Heart left ventricle (tissue), 16 donors: ENCODE results near the gene MT2A. TPM values are rescaled to one million over a fixed set of nuclear protein-coding genes. Genes with fewer than 3 reads are reported as not detected.

Experiments used
- ATAC-seq, 4 donors: fragments of 200-7000 bp; cut with Tn5 transposase; one replicate each; pipeline ENCODE4 v1.9.1; 2020 to 2022; ENCODE audit warnings: moderate library complexity in 4 of 4, mild to moderate bottlenecking in 3 of 4, moderate number of reproducible peaks in 1 of 4
- DNase-seq, 5 donors: peaks; one replicate each; pipeline ENCODE4 v3.0.0-alpha.2; 2020
- H3K27ac ChIP-seq, 12 donors: fragments of 200-600 bp; sonication (generic) in 4 of 12; one replicate each; pipeline versions ENCODE4 v1.5.0 to v1.8.0; 2016 to 2022; ENCODE audit warnings: mild to moderate bottlenecking in 2 of 12
- H3K27me3 ChIP-seq, 9 donors: fragments of 200-600 bp; sonication (generic) in 2 of 9; one replicate each; pipeline versions ENCODE4 v1.5.1 to v1.8.0; 2016 to 2022; ENCODE audit warnings: mild to moderate bottlenecking in 3 of 9
- H3K36me3 ChIP-seq, 9 donors: fragments of 200-600 bp; sonication (generic) in 2 of 9; one replicate each; pipeline versions ENCODE4 v1.5.0 to v1.8.0; 2018 to 2022; ENCODE audit warnings: mild to moderate bottlenecking in 2 of 9
- H3K4me1 ChIP-seq, 12 donors: fragments of 200-600 bp; sonication (generic) in 4 of 12; one replicate each; pipeline versions ENCODE4 v1.5.0 to v1.8.0; 2016 to 2022; ENCODE audit warnings: mild to moderate bottlenecking in 3 of 12
- H3K4me3 ChIP-seq, 12 donors: fragments of 200-600 bp; sonication (generic) in 4 of 12; one replicate each; pipeline versions ENCODE4 v1.5.0 to v1.8.0; 2017 to 2022; ENCODE audit warnings: mild to moderate bottlenecking in 9 of 12, moderate library complexity in 4 of 12
- H3K9me3 ChIP-seq, 12 donors: fragments of 200-600 bp; sonication (generic) in 4 of 12; one replicate each; pipeline versions ENCODE4 v1.5.0 to v1.8.0; 2016 to 2022; ENCODE audit warnings: mild to moderate bottlenecking in 1 of 12
- POLR2A ChIP-seq, 2 donors: fragments of 450-650 bp; IDR thresholded peaks; one replicate each; pipeline ENCODE4 v1.6.1; 2017; ENCODE audit warnings: antibody characterized with exemption in 2 of 2, mild to moderate bottlenecking in 2 of 2, moderate library complexity in 2 of 2
- WGBS, 4 donors: extraction: QIAGEN DNeasy Blood & Tissue Kit in 2 of 4; methylation state at CpG; one replicate each; pipeline versions ENCODE4 v1.1.5 to v1.1.7; 2013 to 2018; 5-methylcytosine and 5-hydroxymethylcytosine counted together
- intact Hi-C, 10 donors: fragments of 100-400 bp; cut with DNase I; formaldehyde crosslinking; loops; one replicate each; pipeline versions ENCODE4 v1.11.1 to v1.14.2; 2022
- polyA plus RNA-seq, 2 donors: library from polyadenylated mRNA; stranded (reverse); fragments of 200-250 nt; gene quantifications; one replicate each; pipeline ENCODE4 v1.2.3, GENCODE V29; 2013
- total RNA-seq, 9 donors: library from RNA; depleted of rRNA in 2 of 9; stranded (reverse); fragments of >200 nt in 2 of 9; fragmentation: NEBNext Ultra II Directional in 3 of 9; extraction: Animal tissue kit (Norgen Biotek cat#: 25700) in 3 of 9; gene quantifications; one replicate each; pipeline versions ENCODE4 v1.1.0 to v1.2.4, GENCODE V29; 2016 to 2023
- TF ChIP-seq, protein P1 (sequence below), 12 donors: fragments of 200-600 bp; sonication (generic) in 4 of 12; IDR thresholded peaks; one replicate each; pipeline versions ENCODE4 v1.5.0 to v1.8.0; 2018 to 2022; ENCODE audit warnings: antibody characterized with exemption in 12 of 12, mild to moderate bottlenecking in 5 of 12
- donor health status: ischemic (EF 13 %, LVEDD 7.1; RV severe dilation, severe dysfunction).
- donor health status: healthy with polysubstance abuse.
- donor health status: DM: no; HTN: yes; CAD: no.
- donor health status: DM: no; HTN: no; CAD: no.
- donor health status: ischemic (EF 25% LVEDD 6.9; RV normal size, moderate dysfunction).
- donor health status: ischemic (EF 25% LVEDD 5.7; RV mildly dilated, moderate dysfunction).
- donor health status: healthy.
- donor health status: DM: yes; HTN: yes; CAD: no.
- donor health status: ischemic (EF 35%, LVEDD 5.7; RV mildly dilated, moderate dysfunction).
- donor health status: nonischemic (EF 11% LVEDD 7.7; RV severe dilation, severe dysfunction).
- donor health status: DM: yes; HTN: yes; CAD: no.
- donor health status: PGD.
- donor health status: ischemic (EF 29% LVEDD 5.4; RV normal size, mild dysfunction).
- donor health status: nonischemic (EF 23%, LVEDD 6.1; RV moderate dilation, normal function).

The MT2A gene
- total and polyA plus RNA-seq, 11 donors, result 44.3 to 318 (median 125) TPM

DNA sequence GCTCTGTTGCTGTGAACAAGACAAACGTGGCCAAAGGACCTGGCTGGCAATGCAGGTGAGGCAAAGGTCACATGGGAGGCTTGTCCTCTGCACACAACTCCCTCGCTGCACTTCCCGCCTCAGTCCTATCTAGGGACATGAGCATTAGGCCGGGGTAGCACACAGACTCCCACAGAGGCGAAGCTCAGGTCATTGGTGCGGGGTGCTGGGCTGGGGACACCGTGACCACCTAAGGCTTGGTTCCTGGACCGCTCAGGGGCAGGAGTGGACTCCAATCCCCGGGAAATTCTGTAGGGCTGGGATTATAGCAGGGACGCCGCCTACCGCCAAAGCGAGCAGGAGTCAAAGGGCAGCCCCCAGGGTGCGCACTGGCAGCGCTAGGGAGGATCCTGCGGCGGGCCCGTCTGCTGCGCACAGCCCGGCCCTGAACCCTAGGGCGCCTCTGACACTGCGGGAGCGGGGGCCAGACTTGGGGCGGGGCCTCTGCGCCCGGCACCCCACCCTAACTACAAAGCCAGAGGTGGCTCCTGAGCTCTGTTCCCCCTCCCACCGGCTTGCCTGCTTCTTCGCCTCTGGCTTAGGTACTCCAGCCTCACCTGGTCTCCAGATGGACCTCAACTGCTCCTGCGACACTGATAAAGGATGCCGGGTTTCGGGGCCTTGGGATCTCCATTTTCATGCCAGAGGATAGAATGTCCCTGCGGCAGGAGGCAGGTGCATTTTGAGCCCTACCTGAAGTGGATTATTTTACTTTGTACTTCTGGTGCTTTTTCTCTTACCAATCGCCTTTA lies 39.5 kb downstream of the MT2A start:
- Histone ChIP-seq H3K27ac (no peak overlapping the region), H3K4me1 (peaks cover 0 to 14% (median 9%) of the 10 kb centered on the region in 12 donors), H3K27me3 (peaks cover 0 to 65% (median 27%) of the 10 kb centered on the region in 9 donors), H3K4me3 (no peak overlapping the region), H3K9me3 (no peaks in the 10 kb centered on the region), H3K36me3 (no peaks in the 10 kb centered on the region)
- no peak for TF ChIP-seq POLR2A (IDR thresholded peaks at IDR 0.05)
- TF ChIP-seq, protein P1, sequence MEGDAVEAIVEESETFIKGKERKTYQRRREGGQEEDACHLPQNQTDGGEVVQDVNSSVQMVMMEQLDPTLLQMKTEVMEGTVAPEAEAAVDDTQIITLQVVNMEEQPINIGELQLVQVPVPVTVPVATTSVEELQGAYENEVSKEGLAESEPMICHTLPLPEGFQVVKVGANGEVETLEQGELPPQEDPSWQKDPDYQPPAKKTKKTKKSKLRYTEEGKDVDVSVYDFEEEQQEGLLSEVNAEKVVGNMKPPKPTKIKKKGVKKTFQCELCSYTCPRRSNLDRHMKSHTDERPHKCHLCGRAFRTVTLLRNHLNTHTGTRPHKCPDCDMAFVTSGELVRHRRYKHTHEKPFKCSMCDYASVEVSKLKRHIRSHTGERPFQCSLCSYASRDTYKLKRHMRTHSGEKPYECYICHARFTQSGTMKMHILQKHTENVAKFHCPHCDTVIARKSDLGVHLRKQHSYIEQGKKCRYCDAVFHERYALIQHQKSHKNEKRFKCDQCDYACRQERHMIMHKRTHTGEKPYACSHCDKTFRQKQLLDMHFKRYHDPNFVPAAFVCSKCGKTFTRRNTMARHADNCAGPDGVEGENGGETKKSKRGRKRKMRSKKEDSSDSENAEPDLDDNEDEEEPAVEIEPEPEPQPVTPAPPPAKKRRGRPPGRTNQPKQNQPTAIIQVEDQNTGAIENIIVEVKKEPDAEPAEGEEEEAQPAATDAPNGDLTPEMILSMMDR (IDR thresholded peaks at IDR 0.05), result no peak
- 35 to 59% (median 42%) methylated on average over 25 to 33 of the region's 33 CpGs for WGBS, 4 donors
- intact Hi-C loops, result no loop called here
- no peak for DNase-seq
- ATAC-seq, result no peak

DNA sequence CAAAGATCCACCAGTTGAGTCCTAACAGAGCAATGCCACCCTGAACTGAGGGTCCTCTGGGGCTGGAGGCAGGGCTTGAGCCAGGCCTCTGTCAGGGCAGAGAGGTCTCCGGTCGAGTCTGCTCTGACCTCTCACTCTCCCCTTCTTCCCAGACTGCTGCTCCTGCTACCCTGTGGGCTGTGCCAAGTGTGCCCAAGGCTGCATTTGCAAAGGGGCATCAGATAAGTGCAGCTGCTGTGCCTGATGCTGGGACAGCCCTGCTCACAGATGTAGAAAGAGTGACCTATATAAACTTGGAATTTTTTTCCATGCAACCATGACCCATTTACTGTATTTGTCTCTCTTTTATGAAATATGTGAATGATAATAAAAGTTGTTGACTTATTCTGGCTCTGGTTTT lies 40.9 kb downstream of the MT2A start:
- peaks cover 0 to 51% (median 20%) of the 10 kb centered on the region in 9 donors for H3K27me3 ChIP-seq
- intact Hi-C loops, result no loop called here
- ATAC-seq (no peak), DNase-seq (no peak)
- no peaks in the 10 kb centered on the region for H3K4me1 ChIP-seq
- no peak overlapping the region for H3K27ac ChIP-seq
- H3K36me3 ChIP-seq, result no peaks in the 10 kb centered on the region
- TF ChIP-seq, protein P1 (IDR thresholded peaks at IDR 0.05), result no peak
- no peak for TF ChIP-seq POLR2A (IDR thresholded peaks at IDR 0.05)
- 96 to 100% (median 99%) methylated on average over 2 of the region's 2 CpGs for WGBS, 4 donors
- H3K9me3 ChIP-seq, result no peaks in the 10 kb centered on the region
- H3K4me3 ChIP-seq, result no peak overlapping the region

DNA sequence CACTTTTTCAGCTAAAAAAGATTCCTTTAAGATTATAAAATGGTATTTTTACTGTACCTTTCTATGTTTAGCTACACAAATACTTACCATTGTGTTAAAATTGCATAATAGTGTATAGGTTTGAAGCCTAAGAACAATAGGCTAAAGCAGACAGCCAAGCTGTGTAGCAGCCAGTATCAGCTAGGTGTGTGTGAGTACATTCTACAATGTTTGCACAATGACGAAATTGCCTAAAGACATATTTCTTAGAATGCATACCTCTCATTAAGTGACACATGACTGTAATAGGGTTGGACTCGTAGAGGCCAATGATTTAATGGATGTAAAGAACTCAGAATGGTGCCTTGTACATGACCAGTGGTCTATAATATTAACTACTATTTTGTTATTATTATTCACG lies 41.4 kb downstream of the MT2A start:
- intact Hi-C loops, result no loop called here
- Histone ChIP-seq H3K4me1 (no peaks in the 10 kb centered on the region), H3K4me3 (no peak overlapping the region)

DNA sequence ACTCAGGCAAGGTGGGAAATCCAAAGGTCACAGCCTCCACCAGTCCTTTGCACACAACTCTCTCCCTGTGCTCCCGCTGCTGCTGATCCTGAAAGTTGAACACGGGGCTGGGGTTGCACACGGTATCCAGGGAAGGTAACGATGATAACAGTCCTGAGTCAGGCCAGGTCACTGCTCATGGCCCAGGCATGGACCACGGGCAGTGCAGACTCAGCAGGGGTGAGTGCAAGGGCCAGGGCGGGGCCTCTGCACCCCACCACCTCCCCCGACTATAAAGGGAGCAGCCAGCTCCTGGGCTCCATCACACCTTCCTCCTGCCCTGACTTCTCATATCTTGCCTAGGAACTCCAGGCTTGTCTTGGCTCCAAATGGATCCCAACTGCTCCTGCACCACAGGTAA lies 43.2 kb downstream of the MT2A start, which contains the start of gene MT1B:
TSS of gene MT1B (plus strand) at position 301 of the 400 bp plus-strand sequence. CDS start at position 369, 68 bp downstream.
- no peaks in the 10 kb centered on the region for H3K36me3 ChIP-seq
- no peak for ATAC-seq

More for the DNA sequence above, 41.4 kb downstream of the MT2A start:
- Histone ChIP-seq H3K9me3 (no peaks in the 10 kb centered on the region), H3K36me3 (no peaks in the 10 kb centered on the region), H3K27me3 (peaks cover 0 to 45% (median 16%) of the 10 kb centered on the region in 9 donors), H3K27ac (no peak overlapping the region)
- TF ChIP-seq, protein P1 (IDR thresholded peaks at IDR 0.05), result no peak
- no peak for TF ChIP-seq POLR2A (IDR thresholded peaks at IDR 0.05)
- WGBS, 4 donors, result 83 to 88% (median 87%) methylated on average over 3 of the region's 3 CpGs
- DNase-seq (no peak), ATAC-seq (no peak)

More for the DNA sequence above, 43.2 kb downstream of the MT2A start, which contains the start of gene MT1B:
- Histone ChIP-seq H3K4me1 (no peaks in the 10 kb centered on the region), H3K27me3 (peaks cover 0 to 29% (median 12%) of the 10 kb centered on the region in 9 donors), H3K4me3 (no peak within 1 kb of the TSS), H3K27ac (no peak within 1 kb of the TSS), H3K9me3 (no peaks in the 10 kb centered on the region)
- no peak for DNase-seq
- WGBS, 4 donors, result 61 to 80% (median 68%) methylated on average over 6 to 7 of the region's 7 CpGs
- intact Hi-C loops, result no loop called here
- TF ChIP-seq POLR2A (IDR thresholded peaks at IDR 0.05), result no peak
- TF ChIP-seq, protein P1 (IDR thresholded peaks at IDR 0.05), result no peak
